ENCODE measurements around the gene EPN1.

DNA sequence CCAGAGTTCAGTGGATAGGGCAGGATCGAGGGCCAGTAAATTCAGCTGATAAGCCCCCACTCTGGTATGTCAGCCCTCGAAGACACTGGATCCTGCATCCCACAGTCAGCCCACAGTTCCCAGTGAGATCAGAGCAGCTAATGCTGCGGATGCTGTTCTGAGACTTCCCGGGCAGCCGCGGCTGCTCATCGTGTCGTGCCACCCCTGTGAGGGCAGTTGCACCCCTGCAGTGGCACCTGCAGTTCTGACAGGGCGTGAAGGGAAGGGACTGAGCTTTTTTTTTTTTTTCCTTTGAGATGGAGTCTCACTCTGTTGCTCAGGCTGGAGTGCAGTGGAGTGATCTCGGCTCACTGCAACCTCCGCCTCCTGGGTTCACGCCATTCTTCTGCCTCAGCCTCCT lies 7.5 kb upstream of the EPN1 start:
- TF ChIP-seq POLR2AphosphoS5 (IDR thresholded peaks at IDR 0.05; ENCODE audit: low read depth, low read length) (no peak), POLR2A (IDR thresholded peaks at IDR 0.05; ENCODE audit: low read depth, low read length) (no peak), TAF1 (IDR thresholded peaks at IDR 0.05; ENCODE audit: low read depth, low read length) (no peak), SPI1 (IDR thresholded peaks at IDR 0.05; ENCODE audit: low read depth, low read length) (no peak), POU2F2 (IDR thresholded peaks at IDR 0.05; ENCODE audit: low read depth, low read length) (0 out of 2 replicates have a peak, but pooled peaks have one; percentile 3)
